CD8-positive, alpha-beta memory T cell (primary cell): ENCODE measurements around the gene GNPTAB. TPM values are rescaled to one million over a fixed set of nuclear protein-coding genes. Genes with fewer than 3 reads are reported as not detected.
A peak's percentile ranks its signal among the peaks of the same experiment; 100 is the strongest.

Experiments used
- CTCF ChIA-PET: fragments of 350-600 bp; sonication (Branson Sonifier 250); formaldehyde crosslinking; loops from one replicate; lab custom pipeline; 2021; ENCODE audit warnings: antibody characterized with exemption; lab: Charles Lee
- POLR2A ChIA-PET: fragments of 350-600 bp; sonication (Branson Sonifier 250); formaldehyde crosslinking; loops from one replicate; lab custom pipeline; 2021; ENCODE audit warnings: antibody characterized with exemption; lab: Charles Lee
- DNase-seq, 5 donors: peaks; one replicate each; pipeline versions ENCODE4 v3.0.0 to v3.0.0-alpha.2; 2020 to 2022; ENCODE audit warnings: mixed read lengths in 1 of 5
- H3K27ac ChIP-seq: one replicate; pipeline ENCODE4 v1.7.0; 2013; ENCODE audit warnings: low read depth, mild to moderate bottlenecking, low read length, moderate library complexity
- H3K27me3 ChIP-seq: 2 replicates; pipeline ENCODE4 v1.7.0; 2013; ENCODE audit warnings: low read length, mild to moderate bottlenecking; ENCODE audit not compliant: insufficient read depth, poor library complexity, severe bottlenecking
- H3K36me3 ChIP-seq: 2 replicates; pipeline ENCODE4 v1.7.0; 2013; ENCODE audit warnings: mild to moderate bottlenecking, low read length, moderate library complexity; ENCODE audit not compliant: insufficient read depth
- H3K4me1 ChIP-seq: 2 replicates; pipeline ENCODE4 v1.7.0; 2013; ENCODE audit warnings: mild to moderate bottlenecking, low read length, moderate library complexity; ENCODE audit not compliant: insufficient read depth
- H3K4me3 ChIP-seq: 2 replicates; pipeline ENCODE4 v1.7.0; 2013; ENCODE audit warnings: mild to moderate bottlenecking, low read length
- H3K9me3 ChIP-seq: 2 replicates; pipeline ENCODE4 v1.7.0; 2013; ENCODE audit warnings: mild to moderate bottlenecking, low read length
- H3K27ac Mint-ChIP-seq, 8 donors: one replicate each; pipeline ENCODE4 v1.8.0; 2020 to 2021; ENCODE audit warnings: mixed read lengths in 8 of 8, mild to moderate bottlenecking in 6 of 8, inconsistent platforms in 3 of 8, moderate library complexity in 3 of 8
- H3K27me3 Mint-ChIP-seq, 2 donors: one replicate each; pipeline ENCODE4 v1.8.0; 2020 to 2021; ENCODE audit warnings: mixed read lengths in 2 of 2, mild to moderate bottlenecking in 1 of 2, moderate library complexity in 1 of 2
- H3K36me3 Mint-ChIP-seq, 3 donors: one replicate each; pipeline ENCODE4 v1.8.0; 2020 to 2021; ENCODE audit warnings: mixed read lengths in 3 of 3, inconsistent platforms in 1 of 3, mild to moderate bottlenecking in 1 of 3
- H3K4me1 Mint-ChIP-seq, 3 donors: one replicate each; pipeline ENCODE4 v1.8.0; 2020 to 2021; ENCODE audit warnings: mixed read lengths in 3 of 3, inconsistent platforms in 1 of 3, mild to moderate bottlenecking in 1 of 3
- H3K4me3 Mint-ChIP-seq, 7 donors: one replicate each; pipeline ENCODE4 v1.8.0; 2020 to 2021; ENCODE audit warnings: mixed read lengths in 7 of 7, mild to moderate bottlenecking in 6 of 7, moderate library complexity in 4 of 7, inconsistent platforms in 2 of 7
- H3K9me3 Mint-ChIP-seq, 5 donors: one replicate each; pipeline ENCODE4 v1.8.0; 2020 to 2022; ENCODE audit warnings: mixed read lengths in 5 of 5, mild to moderate bottlenecking in 3 of 5, moderate library complexity in 2 of 5, inconsistent platforms in 1 of 5
- polyA plus RNA-seq: library from polyadenylated mRNA; unstranded; fragments of 300-500 nt; fragmentation: Illumina TruSeq; gene quantifications from one replicate; pipeline ENCODE4 v1.2.3, GENCODE V29; 2021
- total RNA-seq, 2 experiments: library from RNA; stranded (reverse); gene quantifications; one replicate each; pipeline ENCODE4 v1.2.3, GENCODE V29; 2021

The GNPTAB gene
- total and polyA plus RNA-seq, 3 experiments from 2014 or later = 49.7 to 64.7 (median 62.1) TPM

GRCh38 chr12:101829639-101830366 is 956 bp downstream of the GNPTAB start:
- POLR2A ChIA-PET = interaction anchor here (0.7 to 2.2 kb wide), 10 partner anchors 9 to 649 kb away, joined by 3 to 14 read pairs (median 4); partner anchors contain the start of genes DRAM1 and WASHC3
- no peak for DNase-seq
- H3K4me1 ChIP-seq = peaks cover 54% of the 10 kb centered on the region

DNA sequence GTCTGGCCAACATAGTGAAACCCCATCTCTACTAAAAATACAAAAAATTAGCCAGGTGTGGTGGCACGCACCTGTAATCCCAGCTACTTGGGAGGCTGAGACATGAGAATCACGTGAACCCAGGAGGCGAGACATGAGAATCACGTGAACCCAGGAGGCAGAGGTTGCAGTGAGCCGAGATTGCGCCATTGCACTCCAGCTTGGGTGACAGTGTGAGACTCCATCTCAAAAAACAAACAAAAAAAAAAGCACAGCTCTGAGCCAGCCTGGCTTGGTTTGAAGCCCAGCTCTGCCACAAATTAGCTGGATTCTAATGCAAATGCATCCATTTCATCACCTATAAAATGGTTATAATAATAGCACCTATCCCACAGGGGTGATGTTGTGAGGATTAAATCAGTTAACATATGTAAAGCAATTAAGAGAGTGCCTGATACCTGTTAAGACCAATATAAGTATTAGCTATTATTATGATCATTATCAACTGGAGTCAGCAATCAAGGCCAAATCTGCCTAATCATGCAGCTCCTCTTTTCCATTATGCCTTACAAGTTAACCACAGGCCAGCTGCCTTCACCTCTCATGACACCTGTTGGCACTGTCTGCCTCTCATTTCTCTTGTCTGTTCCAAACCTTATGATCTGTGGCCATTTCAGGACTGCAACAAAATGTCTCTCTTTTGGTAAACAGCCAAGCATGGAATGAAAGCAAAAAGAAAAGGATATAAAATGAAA is 2.1 kb downstream of the GNPTAB start:
- Mint-ChIP-seq H3K27me3 (no peaks in the 10 kb centered on the region), H3K27ac (peak overlapping the region; percentile 12 to 96 (median 64)), H3K4me3 (peak overlapping the region; percentile 92 to 100 (median 98)), H3K9me3 (no peaks in the 10 kb centered on the region), H3K36me3 (peaks cover 0 to 5% (median 0%) of the 10 kb centered on the region in 3 donors), H3K4me1 (peaks cover 57 to 75% (median 66%) of the 10 kb centered on the region in 3 donors)
- no peaks in the 10 kb centered on the region for H3K27me3 ChIP-seq
- ChIA-PET CTCF (interaction anchor here (2.1 to 7.5 kb wide), 5 partner anchors 11 to 56 kb away, joined by 7 to 67 read pairs (median 10); no protein-coding TSS in a partner anchor), POLR2A (no interaction called here)
- no peak for DNase-seq
- H3K4me3 ChIP-seq = no peak overlapping the region
- no peaks in the 10 kb centered on the region for H3K9me3 ChIP-seq
- H3K4me1 ChIP-seq = peaks cover 63% of the 10 kb centered on the region
- no peak overlapping the region for H3K27ac ChIP-seq
- H3K36me3 ChIP-seq = no peaks in the 10 kb centered on the region

More at GRCh38 chr12:101829639-101830366, 956 bp downstream of the GNPTAB start:
- no peaks in the 10 kb centered on the region for H3K9me3 ChIP-seq
- H3K36me3 ChIP-seq = no peaks in the 10 kb centered on the region
- no peaks in the 10 kb centered on the region for H3K27me3 ChIP-seq
- H3K4me1 Mint-ChIP-seq = peaks cover 50 to 63% (median 56%) of the 10 kb centered on the region in 3 donors
- H3K36me3 Mint-ChIP-seq = peaks cover 0 to 5% (median 0%) of the 10 kb centered on the region in 3 donors
- no peaks in the 10 kb centered on the region for H3K9me3 Mint-ChIP-seq
- peak overlapping the region; percentile 74 for H3K27ac ChIP-seq
- H3K4me3 Mint-ChIP-seq = peak overlapping the region; percentile 92 to 100 (median 98)
- H3K27me3 Mint-ChIP-seq = no peaks in the 10 kb centered on the region
- CTCF ChIA-PET = interaction anchor here (0.6 to 7.5 kb wide), 18 partner anchors 9 to 476 kb away, joined by 3 to 67 read pairs (median 6); no protein-coding TSS in a partner anchor
- H3K4me3 ChIP-seq = peak overlapping the region; percentile 82
- H3K27ac Mint-ChIP-seq = peak overlapping the region; percentile 83 to 98 (median 96)

DNA sequence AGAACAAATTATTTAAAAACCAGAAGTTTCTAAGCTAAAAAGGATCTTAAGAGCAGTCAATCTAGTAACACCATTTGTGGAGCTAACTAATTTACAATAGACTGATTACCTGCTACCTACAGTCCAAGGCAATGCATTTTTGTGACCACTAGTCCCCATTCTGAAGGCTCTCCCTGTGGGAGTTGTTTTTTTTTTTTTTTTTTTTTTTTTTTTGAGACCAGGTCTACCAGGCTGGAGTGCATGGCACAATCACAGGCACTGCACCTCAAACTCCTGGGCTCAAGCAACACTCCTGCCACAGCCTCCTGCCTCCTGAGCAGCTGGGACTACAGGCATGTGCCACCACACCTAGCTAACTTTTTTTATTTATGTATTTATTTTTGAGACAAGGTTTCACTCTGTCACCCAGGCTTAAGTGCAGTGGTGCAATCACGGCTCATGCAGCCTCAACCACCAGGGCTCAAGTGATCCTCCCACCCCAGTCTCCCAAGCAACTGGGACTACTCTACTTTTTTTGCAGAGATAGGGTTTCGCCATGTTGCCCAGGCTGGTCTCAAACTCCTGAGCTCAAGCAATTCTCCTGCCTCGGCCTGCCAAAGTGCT is 3.9 kb downstream of the GNPTAB start:
- Histone ChIP-seq H3K4me3 (no peak overlapping the region), H3K4me1 (peaks cover 77% of the 10 kb centered on the region), H3K27me3 (no peaks in the 10 kb centered on the region), H3K36me3 (no peaks in the 10 kb centered on the region), H3K9me3 (no peaks in the 10 kb centered on the region), H3K27ac (no peak overlapping the region)
- DNase-seq = no peak
- H3K4me3 Mint-ChIP-seq = peak overlapping the region in 3 of 7 donors; percentile 0 to 20 (median 19)
- ChIA-PET POLR2A (no interaction called here), CTCF (interaction anchor here (2.4 to 7.5 kb wide), 2 partner anchors 14 to 53 kb away, joined by 7 to 67 read pairs; no protein-coding TSS in a partner anchor)
- peak overlapping the region in 7 of 8 donors; percentile 21 to 84 (median 32) for H3K27ac Mint-ChIP-seq
- no peaks in the 10 kb centered on the region for H3K9me3 Mint-ChIP-seq
- H3K36me3 Mint-ChIP-seq = peaks cover 0 to 5% (median 0%) of the 10 kb centered on the region in 3 donors
- no peaks in the 10 kb centered on the region for H3K27me3 Mint-ChIP-seq
- peaks cover 67 to 85% (median 78%) of the 10 kb centered on the region in 3 donors for H3K4me1 Mint-ChIP-seq

DNA sequence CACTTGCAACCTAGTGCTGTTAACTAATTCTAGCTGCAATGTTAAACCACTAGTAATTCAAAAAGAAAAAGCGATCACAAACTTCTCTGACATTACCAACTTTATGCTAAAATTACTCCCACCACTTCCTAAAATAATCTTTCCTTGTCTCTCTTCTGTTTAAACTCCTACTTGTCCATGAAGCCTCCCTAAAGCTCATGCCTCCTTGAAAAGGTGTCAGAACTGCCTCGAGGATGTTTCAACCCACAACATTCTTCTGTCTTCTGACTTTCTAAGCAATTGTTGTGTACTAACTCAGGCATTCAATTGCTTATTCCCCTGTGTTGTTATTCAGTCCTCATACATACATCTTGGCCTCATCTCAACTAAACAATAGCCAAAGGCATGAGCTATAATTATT is 5.9 kb downstream of the GNPTAB start:
- no peak for DNase-seq
- peaks cover 70% of the 10 kb centered on the region for H3K4me1 ChIP-seq
- H3K27ac Mint-ChIP-seq = peak overlapping the region; percentile 13 to 89 (median 72)
- ChIA-PET POLR2A (interaction anchor here (0.7 kb wide), 1 partner anchor 57 kb away, joined by 4 read pairs; no protein-coding TSS in a partner anchor), CTCF (interaction anchor here (1.0 to 3.9 kb wide), 6 partner anchors 13 to 58 kb away, joined by 3 to 33 read pairs (median 9); no protein-coding TSS in a partner anchor)
- H3K36me3 ChIP-seq = no peaks in the 10 kb centered on the region
- peak overlapping the region in 4 of 7 donors; percentile 9 to 45 (median 18) for H3K4me3 Mint-ChIP-seq
- no peaks in the 10 kb centered on the region for H3K27me3 ChIP-seq
- no peaks in the 10 kb centered on the region for H3K27me3 Mint-ChIP-seq
- H3K36me3 Mint-ChIP-seq = peaks cover 0 to 4% (median 0%) of the 10 kb centered on the region in 3 donors
- H3K9me3 ChIP-seq = no peaks in the 10 kb centered on the region
- peaks cover 70 to 87% (median 77%) of the 10 kb centered on the region in 3 donors for H3K4me1 Mint-ChIP-seq
- H3K27ac ChIP-seq = no peak overlapping the region
- H3K9me3 Mint-ChIP-seq = no peaks in the 10 kb centered on the region
- H3K4me3 ChIP-seq = no peak overlapping the region

GRCh38 chr12:101823891-101824290 is 6.9 kb downstream of the GNPTAB start:
- Histone ChIP-seq H3K27ac (no peak overlapping the region), H3K36me3 (no peaks in the 10 kb centered on the region), H3K9me3 (no peaks in the 10 kb centered on the region), H3K27me3 (no peaks in the 10 kb centered on the region), H3K4me3 (no peak overlapping the region), H3K4me1 (peaks cover 61% of the 10 kb centered on the region)
- peak overlapping the region; percentile 51 to 99 (median 84) for H3K27ac Mint-ChIP-seq
- DNase-seq = peak; percentile 46 to 85 (median 75)
- peak overlapping the region; percentile 7 to 80 (median 74) for H3K4me3 Mint-ChIP-seq
- CTCF ChIA-PET = interaction anchor here (0.6 to 3.9 kb wide), 12 partner anchors 11 to 64 kb away, joined by 3 to 33 read pairs (median 3); no protein-coding TSS in a partner anchor
- POLR2A ChIA-PET = interaction anchor here (0.9 to 1.2 kb wide), 2 partner anchors 15 to 17 kb away, joined by 12 to 14 read pairs; no protein-coding TSS in a partner anchor
- no peaks in the 10 kb centered on the region for H3K9me3 Mint-ChIP-seq
- peaks cover 0 to 4% (median 3%) of the 10 kb centered on the region in 3 donors for H3K36me3 Mint-ChIP-seq
- peaks cover 63 to 85% (median 73%) of the 10 kb centered on the region in 3 donors for H3K4me1 Mint-ChIP-seq
- H3K27me3 Mint-ChIP-seq = no peaks in the 10 kb centered on the region

GRCh38 chr12:101823039-101823438 is 7.7 kb downstream of the GNPTAB start:
- H3K36me3 Mint-ChIP-seq = peaks cover 0 to 4% (median 3%) of the 10 kb centered on the region in 3 donors
- H3K27me3 Mint-ChIP-seq = no peaks in the 10 kb centered on the region
- DNase-seq = no peak
- H3K27ac ChIP-seq = no peak overlapping the region
- H3K4me1 ChIP-seq = peaks cover 53% of the 10 kb centered on the region
- no peaks in the 10 kb centered on the region for H3K36me3 ChIP-seq
- H3K4me3 ChIP-seq = no peak overlapping the region
- peak overlapping the region in 3 of 7 donors; percentile 0 to 80 (median 43) for H3K4me3 Mint-ChIP-seq
- no peaks in the 10 kb centered on the region for H3K9me3 ChIP-seq
- H3K27ac Mint-ChIP-seq = peak overlapping the region in 7 of 8 donors; percentile 37 to 95 (median 70)
- no peaks in the 10 kb centered on the region for H3K27me3 ChIP-seq
- POLR2A ChIA-PET = no interaction called here
- peaks cover 57 to 81% (median 69%) of the 10 kb centered on the region in 3 donors for H3K4me1 Mint-ChIP-seq
- CTCF ChIA-PET = interaction anchor here (0.7 to 3.9 kb wide), 7 partner anchors 15 to 64 kb away, joined by 3 to 33 read pairs (median 3); no protein-coding TSS in a partner anchor
- no peaks in the 10 kb centered on the region for H3K9me3 Mint-ChIP-seq

- H3K27me3 Mint-ChIP-seq = no peaks in the 10 kb centered on the region
- H3K36me3 ChIP-seq = no peaks in the 10 kb centered on the region
- H3K4me1 ChIP-seq = peaks cover 20% of the 10 kb centered on the region
- H3K27ac Mint-ChIP-seq = peak overlapping the region in 3 of 8 donors; percentile 54 to 78 (median 68)
- ChIA-PET CTCF (interaction anchor here (2.0 to 3.0 kb wide), 2 partner anchors 11 to 20 kb away, joined by 8 to 11 read pairs; partner anchors contain the start of gene GNPTAB), POLR2A (interaction anchor here (0.6 kb wide), 1 partner anchor 11 kb away, joined by 4 read pairs; no protein-coding TSS in a partner anchor)
- H3K36me3 Mint-ChIP-seq = peaks cover 1 to 7% (median 3%) of the 10 kb centered on the region in 3 donors
- no peak overlapping the region for H3K4me3 ChIP-seq
- no peaks in the 10 kb centered on the region for H3K27me3 ChIP-seq
- DNase-seq = no peak
- peaks cover 48 to 73% (median 65%) of the 10 kb centered on the region in 3 donors for H3K4me1 Mint-ChIP-seq
- H3K9me3 ChIP-seq = no peaks in the 10 kb centered on the region
- H3K9me3 Mint-ChIP-seq = no peaks in the 10 kb centered on the region
- no peak overlapping the region for H3K27ac ChIP-seq
- H3K4me3 Mint-ChIP-seq = no peak overlapping the region
Measured at GRCh38 chr12:101819467-101819866, 11.3 kb downstream of the GNPTAB start.
